ENCODE results near the gene ATP13A3.
"Not testable (repeated sequence)": the region's sequence is repeated elsewhere in the genome, so short reads cannot be mapped to it uniquely, and the experiment has no call there.

Gene ATP13A3

DNA sequence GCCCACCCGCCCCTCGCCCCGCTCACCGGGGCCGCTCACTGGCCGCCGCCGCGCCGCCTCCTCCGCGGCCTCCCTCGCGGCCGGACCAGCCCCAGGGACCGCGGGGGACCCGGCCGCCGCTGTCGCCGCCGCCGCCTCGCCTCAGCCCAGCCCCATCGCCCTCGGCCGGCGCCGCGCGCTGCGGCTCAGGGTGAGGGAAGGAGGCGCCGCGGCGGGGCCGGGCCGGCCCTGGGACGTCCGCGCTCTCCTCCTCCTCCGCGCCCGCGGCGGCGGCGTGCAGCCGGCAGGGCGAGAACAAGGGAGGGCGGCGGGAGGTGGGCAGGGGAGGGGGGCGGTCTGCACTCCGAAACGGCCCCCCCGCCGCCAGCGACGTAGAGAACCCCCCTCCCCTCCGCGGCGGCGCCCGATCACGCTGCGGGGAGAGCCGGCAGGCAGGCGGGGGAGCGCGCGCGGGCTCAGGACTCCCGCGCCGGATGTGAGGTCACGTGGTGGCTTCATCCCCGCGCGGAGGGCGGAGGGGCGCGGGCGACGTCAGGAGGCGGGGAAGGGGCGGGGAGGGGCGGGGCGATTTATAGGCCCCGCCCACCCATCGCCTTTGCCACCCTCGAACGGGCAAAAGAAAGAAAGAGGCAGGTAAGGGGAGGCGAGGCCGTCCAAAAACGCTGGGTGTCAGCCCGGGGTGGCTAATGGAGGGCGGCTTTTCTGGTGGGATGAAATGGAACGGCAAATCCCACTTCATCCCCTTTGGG is at the start of gene ATP13A3:
ATP13A3 (minus strand) TSS at position 463 of the 749 bp plus-strand sequence. CDS start 24,812 bp downstream, outside the sequence.
- peak; percentile 26 to 91 (median 84) for DNase-seq

DNA sequence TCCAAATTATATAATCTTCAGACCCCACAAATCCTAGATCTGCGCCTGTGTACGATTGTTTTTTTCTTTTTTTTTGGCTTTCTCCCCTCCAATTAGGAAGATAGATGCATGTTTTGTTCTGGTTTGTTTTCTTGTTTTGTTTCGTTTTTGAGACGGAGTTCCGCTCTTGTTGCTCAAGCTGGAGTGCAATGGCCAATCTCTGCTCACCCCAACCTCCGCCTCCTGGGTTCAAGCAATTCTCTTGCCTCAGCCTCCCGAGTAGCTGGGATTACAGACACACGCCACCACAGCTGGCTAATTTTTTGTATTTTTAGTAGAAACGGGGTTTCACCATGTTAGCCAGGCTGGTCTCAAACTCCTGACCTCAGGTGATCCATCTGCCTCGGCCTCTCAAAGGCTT is 48.4 kb upstream of the ATP13A3 start:
- DNase-seq, result not testable (repeated sequence)

DNA sequence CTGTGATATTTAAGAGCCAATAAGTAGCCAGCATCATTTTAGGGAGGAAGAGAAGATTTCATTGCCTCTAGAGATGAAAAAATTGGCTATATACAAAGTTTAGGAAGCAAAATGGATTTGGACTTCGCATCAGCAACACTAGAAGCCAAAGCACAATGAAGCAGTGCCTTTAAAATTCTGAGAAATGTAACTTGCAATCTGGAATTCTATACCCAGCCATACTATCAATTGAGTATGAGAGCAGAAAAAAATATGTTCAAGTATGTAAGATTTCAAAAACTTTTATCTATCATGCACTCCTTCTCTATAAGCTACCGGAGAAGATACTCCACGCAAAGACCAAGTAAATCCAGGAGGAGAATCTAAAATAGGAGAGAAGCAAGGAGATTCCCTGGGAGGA is 47.4 kb upstream of the ATP13A3 start:
- no peak for DNase-seq

DNA sequence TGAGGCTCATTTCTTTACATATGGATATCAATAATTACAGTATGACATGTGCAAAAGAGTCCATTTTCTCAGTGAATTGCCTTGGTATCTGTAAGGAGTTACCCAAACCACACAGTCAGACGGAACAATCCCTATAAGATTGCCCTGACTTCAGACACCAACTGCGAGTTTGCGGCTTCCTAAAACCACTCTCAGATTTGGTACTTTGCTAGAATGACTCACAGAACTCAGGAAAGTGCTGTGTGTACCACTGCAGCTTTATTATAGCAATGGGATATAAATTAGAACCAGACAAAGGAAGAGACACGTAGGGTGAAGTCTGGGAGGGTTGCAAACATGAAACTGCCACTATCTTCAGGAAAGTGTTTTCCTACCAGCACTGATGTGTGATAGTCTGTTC is 45.8 kb upstream of the ATP13A3 start:
- DNase-seq, result no peak

DNA sequence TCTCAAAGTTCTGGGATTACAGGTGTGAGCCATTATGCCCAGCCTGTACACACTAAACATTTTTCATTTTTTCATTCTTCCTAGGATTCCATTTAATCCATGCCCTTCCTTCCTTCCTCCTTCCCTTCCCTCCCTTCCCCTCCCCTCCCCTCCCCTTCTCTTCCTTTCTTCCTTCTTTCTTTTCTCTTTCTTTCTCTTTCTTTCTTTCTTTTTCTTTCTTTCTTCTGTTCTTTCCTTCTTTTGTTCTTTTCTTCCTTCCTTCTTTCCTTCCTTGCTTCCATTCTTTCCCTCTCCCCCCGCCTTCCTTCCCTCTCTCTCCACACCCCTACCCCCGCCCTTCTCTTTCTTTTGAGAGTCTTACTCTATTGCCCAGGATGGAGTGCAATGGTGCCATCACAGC is 40.9 kb upstream of the ATP13A3 start:
- DNase-seq, result no peak

DNA sequence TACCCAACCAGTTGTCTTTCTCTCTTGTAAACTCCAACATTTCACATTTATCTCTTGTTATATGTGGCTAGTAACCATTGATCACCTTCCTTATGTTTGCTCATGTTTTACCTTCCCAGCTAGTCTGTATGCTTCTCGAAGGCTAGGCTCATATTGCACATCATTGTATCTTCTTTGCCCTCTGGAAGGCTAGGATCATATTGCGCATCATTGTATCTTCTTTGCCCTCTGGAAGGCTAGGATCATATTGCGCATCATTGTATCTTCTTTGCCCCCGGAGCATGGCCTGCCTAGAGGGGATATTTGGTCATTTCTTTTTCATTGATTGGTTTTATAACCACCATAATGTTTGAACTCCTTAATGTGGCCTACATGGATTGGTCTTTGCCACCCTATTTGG is 39.4 kb upstream of the ATP13A3 start:
- no peak for DNase-seq

DNA sequence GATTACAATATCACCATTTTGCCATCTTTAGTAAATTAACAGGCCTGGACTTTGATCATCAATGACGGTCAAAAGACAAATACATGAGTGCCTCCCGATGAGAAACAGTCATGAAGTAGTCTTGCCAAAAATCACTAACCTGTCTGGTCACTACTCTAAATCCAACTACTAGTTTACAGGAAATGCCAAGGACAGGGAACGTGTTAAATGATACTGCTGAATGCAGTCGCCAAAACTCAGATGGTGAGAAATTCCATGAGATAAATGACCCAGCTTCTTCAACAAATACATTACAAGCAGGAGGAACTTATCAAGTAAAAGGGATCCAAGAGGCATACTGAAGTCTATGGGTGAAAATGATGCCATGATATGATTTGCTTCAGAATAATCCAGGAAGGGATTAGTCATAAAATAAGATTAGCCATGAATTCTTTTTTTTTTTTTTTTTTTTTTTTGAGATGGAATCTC is 35.8 kb upstream of the ATP13A3 start:
- no peak for DNase-seq

DNA sequence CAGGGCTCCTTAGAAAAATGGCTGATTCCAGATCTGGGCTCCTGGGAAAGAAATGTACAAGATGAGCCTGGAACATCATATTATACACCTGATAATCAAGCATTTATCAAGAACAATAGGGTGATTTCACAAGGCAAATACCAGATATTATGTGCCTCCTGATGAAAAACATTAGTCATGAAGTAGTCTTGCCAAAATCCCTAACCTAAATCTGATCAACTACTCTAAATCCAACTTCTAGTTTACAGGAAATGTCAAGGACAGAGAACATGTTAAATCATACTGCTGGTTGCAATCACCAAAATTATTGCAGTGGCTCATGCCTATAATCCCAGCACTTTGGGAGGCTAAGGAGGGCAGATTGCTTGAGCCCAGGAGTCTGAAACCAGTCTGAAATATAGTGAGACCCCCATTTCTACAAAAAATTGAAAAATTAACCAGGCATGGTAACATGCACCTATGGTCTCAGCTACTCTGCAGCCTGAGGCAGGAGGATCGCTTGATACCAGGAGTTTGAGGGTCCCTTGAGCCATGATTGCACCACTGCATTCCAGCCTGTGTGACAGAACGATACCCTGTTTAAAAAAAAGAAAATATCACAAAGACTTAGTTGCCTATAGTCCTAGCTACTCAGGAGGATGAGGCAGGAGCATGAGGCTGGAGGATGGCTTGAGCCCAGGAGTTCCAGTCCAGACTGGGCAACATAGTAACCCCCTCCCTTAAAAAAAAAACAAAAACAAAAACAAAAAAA is 34.9 kb upstream of the ATP13A3 start:
- no peak for DNase-seq

DNA sequence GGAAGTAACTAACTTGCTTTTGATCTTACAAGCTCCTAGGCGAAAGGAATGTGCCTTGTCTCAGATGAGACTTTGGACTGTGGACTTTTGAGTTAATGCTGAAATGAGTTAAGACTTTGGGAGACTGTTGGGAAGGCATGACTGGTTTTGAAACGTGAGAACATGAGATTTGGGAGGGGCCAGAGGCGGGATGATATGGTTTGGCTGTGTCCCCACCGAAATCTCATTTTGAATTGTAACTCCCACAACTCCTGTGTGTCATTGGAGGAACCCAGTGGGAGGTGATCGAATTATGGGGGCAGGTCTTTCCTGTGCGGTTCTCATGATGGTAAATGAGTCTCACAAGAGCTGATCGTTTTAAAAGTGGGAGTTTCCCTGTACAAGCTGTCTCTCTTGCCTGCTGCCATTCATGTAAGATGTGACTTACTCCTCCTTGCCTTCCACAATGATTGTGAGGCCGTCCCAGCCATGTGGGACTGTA is 33.9 kb upstream of the ATP13A3 start:
- not testable (repeated sequence) for DNase-seq

DNA sequence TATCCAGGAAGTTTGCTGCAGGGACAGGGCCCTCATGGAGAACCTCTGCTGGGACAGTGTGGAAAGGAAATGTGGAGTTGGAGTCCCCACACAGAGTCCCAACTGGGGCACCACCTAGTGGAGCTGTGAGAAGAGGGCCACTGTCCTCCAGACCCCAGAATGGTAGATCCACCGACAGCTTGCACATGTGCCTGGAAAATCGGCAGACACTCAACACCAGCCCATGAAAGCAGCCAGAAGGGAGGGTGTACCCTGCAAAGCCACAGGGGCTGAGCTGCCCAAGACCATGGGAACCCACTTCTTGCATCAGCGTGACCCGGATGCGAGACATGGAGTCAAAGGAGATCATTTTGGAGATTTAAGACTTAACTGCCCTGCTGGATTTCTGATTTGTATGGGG is 33.4 kb upstream of the ATP13A3 start:
- not testable (repeated sequence) for DNase-seq

DNA sequence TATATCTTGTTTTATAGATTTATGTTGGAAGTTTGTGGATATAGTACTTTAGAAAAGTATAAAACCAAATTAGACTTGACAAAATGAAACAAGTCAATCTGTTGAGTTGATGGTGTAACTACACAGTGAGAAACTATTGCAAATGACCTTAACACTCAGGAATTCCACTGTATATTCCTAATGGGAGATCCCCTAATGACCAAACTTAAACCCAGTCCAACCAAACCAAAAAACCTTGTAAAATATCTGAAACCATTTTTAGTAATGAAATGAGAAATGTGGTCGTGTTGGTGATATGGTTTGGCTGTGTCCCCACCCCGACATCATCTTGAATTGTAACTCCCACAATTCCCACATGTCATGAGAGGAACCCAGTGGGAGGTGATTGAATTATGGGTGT is 31.9 kb upstream of the ATP13A3 start:
- DNase-seq, result no peak

DNA sequence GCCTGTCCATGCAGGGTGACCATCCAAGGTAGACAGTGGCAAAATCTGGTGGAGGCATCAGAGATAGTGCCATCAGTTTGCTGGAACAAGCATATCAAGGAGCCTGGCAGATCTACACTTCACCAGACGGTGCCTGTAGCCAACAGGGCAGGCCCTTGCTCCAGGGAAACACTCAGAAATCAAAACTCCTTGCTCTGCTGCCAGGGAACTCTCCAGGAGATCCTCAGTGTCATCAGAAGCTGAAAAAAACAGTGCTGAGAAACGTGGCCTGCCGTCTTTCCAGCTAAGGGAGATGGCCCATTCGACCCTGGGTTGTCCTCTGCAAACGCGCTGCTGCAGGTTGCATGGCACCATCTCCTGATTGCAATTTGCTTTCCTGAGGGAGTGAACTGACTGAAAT is 30.5 kb upstream of the ATP13A3 start:
- no peak for DNase-seq

DNA sequence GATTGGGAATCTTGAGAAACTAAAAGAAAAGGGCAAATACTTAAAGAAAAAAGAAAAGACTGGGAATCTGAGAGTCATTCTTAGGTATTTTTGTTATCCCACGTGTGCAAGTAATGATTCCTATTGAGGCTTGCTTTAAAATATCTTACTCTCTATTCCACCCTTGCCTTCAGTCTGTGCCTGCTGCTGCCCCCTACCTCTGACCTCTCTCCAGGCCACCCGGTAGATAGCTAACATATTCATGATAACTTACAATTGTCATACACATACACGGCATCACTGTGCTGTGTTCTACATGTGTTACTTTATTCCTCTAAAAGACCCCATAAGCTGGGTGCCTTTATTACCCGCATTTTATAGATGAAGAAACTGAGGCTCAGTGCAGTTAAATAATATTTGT is 27.8 kb upstream of the ATP13A3 start:
- DNase-seq, result no peak

DNA sequence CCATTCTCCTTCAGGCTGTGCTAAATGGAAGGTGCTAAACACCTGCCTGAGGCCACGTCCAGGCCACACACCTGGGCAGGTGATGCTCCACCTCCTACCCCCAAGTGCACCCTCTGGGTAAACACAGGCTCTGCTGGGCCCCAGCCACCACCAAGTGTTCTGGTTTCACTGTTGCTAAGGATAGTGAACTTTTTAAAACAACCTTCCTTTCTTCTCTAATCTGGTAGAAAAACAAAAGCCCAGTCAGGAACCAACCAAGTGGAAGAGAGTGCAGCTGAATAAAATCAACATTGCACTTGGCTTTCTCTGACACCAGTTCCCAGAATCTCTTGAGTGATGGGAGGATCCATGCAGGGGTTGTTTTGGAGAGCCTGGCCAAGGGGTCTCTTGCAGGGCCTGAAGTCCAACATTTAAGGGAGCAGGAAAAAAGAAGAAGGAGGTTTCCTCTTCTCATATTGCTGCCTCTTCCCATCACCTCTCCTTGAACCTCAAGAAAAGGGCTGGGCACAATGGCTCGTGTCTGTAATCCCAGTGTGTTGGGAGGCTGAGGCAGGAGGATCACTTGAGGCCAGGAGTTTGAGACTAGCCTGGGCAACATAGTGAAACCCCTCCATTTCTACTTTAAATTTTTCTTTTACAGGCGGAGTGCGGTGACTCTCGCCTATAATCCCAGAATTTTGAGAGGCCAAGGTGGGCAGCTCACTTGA is 26.2 kb upstream of the ATP13A3 start:
- DNase-seq, result no peak

DNA sequence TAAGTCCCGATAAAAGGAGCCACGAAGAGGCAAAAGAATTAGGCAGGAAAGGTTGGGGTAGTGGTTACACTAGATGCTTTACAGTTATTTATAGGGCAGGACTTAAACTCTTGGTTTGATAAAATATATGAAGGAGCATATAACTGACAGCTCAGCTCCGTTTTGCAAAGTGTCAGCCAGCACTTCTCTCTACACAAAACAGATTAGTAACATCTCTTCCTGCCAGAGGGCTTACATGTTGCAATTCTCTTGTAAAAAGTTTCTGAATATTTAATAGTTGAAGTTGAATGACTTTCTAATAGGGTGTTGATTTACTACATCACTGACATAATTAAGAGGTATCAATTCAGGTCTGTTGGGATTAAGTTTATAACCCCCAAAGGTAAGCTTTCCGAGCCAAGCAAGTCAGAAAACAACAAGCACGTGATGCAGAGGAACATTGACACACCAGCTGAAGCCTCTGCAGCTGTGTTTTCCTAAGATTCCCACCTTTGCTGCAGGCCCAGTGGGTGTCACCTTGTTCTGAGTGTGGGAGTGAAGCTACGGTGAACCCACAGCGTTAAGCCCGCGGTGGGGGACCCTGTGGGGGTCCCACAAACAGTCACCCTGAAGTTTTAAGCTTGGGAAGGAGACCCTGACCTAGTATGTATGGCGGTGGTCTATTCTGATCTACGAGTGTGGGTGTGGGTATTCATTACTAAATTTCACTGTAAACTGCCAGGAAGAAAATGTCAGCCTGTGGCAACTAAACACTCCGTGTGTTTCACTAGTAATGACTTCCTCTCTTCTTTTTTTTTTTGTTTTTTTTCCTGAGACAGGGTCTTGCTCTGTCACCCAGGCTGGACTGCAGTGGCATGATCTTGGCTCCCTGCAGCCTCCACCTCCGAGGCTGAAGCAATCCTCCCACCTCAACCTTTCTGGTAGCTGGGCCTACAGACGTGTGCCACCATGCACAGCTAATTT is 22.0 kb upstream of the ATP13A3 start:
- no peak for DNase-seq

DNA sequence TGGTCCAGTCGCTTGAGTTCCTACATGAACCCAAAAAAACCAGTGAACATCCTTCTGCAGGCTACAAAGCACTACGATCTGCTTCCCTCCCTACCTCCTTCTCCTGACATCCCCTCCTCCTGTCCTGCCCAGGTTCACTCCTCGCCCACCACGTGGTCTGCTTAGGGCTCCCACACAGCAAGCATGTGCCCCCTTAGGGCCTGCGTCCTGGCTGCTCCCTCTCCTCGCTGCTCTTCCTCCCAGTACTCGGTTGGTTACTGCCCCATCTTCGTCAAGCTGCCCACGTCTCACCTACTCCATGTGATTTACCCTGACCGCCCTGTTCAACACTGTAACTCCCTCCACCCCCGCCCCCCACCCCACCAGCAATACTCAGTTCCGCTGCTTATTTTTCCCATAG is 20.8 kb upstream of the ATP13A3 start:
- no peak for DNase-seq

DNA sequence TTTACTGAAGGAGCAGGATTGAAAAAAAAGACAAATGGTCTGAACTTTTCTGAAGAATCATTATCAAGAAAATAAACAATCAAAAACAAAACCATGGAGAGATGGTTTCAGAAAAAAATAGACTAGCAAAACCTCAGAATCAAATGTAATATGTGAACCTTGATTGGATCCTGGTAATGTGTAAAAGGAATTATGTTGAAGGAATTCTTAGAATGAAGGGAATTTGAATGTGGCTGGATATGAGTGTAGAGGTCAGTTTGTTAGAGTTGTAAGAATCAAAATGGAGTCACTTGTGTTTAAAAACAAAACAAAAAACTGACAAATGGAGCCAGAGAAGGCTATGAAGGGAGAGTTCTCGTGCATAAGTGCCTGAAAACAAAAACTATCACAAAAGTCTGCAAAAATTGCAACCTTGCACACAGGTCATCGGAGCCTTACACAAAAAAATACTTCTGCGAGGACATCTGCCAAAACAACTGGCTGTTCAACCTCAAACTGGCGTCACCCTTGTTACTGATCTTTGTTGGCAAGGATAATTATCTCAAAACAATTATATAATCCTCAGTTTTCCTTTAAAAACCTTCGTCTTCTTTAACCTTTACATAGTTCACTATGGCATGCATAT is 19.1 kb upstream of the ATP13A3 start:
- no peak for DNase-seq

DNA sequence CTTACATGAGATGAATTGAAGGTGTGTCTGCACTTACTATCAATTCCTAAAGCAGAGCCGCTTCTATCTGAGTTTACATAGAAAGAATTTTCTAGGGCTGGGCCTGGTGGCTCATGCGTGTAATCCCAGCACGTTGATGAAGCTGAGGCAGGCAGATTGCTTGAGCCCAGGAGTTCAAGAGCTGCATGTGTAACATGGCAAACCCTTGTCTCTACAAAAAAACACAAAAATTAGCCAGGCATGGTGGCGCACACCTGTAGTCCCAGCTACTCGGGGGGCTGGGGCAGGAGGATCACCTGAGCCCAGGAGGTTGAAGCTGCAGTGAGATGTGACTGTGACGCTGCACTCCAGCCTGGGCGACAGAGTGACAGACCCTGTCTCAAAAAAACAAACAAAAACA is 18.1 kb upstream of the ATP13A3 start:
- no peak for DNase-seq

DNA sequence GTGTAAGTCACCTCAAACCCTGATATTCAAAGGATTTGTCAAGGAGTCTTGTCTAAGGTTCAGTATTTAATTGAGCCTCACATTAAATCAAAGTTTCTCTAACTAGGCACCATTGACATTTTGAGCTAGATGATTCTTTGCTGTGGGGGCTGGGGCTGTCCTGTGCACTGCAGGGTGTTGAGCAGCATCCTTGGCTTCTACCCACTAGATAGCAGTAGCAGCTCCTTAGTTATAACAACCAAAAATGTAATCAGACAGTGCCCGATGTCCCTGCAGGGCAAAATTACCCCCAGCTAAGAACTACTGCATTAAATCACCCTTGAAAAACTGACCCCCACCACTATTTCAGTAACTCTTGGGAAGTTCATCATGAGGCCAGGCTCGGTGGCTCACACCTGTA is 17.3 kb upstream of the ATP13A3 start:
- no peak for DNase-seq

DNA sequence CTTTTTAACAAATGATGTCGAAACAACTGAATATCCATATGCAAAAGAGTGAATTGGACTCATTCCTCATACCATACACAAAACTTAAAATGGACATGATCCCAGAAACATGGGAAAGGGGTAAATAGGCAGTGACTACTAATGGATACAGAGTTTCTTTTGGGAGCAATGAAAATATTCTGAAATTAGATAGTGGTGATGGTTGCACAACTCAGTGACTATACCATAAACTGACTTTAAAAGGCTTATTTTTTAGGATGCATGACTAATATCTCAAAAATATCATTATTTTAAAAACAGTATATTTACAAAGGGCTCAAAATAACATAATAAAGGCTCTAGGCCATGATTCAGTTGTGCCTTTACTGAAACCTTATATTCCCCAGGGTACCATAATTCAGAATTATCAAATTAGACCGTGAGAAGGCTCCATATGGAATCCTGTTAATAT is 16.3 kb upstream of the ATP13A3 start:
- no peak for DNase-seq

DNA sequence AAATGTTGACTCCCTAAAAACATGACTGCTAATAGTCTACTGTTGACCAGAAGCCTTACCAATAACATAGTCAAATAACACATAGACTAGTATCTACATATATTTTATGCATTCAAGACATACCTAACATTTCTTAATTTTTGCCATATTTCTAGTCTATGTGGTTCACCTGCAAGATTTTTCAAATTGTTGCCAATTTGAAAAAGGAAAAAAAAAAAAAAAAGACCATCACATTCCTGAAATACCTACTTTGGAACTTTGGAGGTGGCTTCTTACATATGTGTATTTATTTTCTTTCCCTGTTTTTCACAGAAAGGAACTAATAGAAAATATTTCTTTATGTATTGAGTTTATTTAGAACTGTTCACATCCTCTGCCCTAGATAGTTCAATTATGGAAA is 13.4 kb upstream of the ATP13A3 start:
- DNase-seq, result no peak
